Measurements from ENCODE around the gene ATG101.

Gene ATG101

DNA sequence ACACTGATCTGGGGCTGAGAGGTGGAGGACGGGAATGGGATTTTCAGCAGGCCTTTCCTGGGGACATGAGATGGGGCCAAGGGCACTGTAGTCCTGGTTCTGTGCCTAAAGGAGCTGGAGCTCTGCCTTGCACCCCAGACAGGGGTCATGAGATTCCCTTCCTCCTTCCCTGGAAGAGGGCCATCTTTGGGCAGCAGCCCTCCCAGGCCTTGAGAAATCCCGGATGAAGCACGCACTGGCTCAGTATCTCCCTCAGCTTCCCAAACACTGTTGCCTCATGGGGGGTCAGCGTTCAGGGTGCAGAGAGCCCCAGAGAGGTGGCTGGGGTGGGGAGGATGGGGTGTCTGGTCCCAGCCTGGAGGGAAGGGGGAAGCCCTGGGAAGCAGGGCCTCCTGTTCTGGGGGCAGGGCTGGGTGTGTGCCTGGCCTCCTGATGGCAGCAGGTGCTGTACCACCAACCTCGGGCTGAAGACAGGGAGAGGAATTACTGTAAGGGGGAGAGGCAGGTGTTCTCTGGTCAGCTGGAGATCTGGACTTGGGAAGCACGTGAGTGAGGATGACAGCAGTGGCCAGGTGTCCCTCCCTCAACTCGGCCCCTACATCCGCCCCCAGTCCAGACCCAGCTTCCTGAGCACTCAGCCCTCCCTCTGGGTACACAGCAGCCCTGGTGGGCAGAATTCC is 26.9 kb upstream of the ATG101 start:
- DNase-seq, result no peak

DNA sequence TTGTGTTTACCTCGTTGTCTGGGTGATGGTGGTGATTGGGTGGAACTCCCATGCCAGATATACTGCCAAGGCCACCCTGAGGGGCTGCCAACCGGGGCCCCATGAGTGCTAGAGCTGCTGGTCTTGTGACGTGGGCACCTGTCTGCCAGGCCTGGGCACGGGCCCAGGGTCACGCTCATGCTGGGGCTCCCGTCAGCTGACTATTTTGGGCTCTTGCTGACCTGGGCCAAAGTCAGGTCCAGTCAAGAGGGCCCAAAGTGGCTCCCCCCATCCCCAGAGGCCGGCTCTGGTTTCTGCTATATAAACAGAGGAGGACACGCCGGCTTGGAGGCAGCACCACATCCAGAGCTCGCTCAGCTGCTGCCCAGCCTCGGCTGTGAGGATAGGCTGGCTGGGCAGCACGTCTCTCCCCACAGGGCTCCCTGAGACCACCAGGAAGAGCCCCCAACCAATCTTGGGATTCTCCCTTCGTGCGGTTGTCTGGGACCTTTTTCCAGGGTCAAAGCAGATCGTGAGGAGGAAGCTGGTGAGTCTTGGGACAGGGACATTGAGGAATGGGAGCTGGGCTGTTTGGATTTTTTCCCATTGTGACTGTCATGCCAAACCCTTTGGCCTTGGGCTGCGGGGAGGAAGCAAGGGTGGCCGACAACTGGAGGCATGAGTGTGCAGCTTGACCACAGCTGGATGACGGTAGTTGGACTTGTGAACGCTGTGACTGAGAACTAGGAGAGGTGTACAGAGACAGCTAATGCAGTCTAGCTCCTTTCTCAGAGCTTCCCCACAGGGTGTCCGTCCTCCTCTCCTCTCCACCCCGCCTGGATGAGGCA is 26.2 kb upstream of the ATG101 start:
- no peak for DNase-seq

DNA sequence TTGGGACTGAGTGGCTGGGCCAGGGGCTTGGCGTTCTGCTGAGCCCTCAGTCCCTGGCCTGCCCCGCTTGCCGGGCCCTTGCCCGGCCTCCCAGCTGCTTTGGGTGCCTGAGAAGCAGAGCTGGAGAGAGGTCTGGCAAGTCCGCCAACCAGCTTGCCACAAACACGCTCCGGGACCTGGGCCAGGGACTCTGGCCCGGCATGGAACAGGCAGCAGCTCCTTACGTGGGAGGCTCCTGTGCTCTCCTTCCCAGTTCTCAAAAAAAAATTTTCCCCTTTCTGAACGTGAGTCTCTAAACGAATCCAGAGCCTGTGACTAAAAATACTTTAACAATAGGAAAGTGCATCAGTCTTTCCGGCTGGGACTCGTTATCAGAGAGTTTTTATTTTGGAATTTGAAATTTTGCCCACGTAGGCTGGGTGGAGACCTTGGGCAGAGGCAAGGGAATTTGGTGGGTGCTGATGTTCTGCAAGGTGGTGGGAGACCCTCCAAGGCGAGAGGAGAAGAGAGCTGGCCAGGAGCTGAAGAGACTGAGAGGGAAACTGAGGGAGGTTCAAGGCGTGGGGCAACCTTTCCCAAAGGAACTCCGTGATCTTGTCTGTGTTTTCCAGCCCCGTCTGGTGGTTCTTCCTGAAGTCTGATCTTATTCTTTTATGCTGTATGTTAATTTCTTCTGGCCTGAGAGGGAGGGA is 25.3 kb upstream of the ATG101 start:
- DNase-seq, result no peak

DNA sequence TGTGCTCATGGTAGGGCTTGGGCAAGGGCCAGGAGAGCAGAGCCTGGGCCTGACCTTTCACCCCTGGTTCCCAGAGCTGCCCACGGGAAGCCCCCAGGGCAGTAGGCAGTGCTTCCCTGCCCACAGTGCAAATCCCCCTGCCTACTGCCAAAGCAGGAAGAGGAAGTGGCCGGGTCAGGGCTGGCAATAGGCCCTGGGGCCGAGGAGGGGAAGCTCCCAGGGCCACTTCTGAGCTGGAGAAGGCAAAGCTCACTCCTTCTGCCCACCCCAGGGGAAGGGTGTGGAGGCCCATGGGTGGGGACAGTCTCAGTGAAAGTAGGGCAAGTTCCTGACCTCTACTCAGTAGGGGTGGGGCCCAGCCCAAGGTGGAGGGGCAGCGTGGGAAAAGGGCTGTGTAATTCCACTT is 24.0 kb upstream of the ATG101 start:
- DNase-seq, result no peak

DNA sequence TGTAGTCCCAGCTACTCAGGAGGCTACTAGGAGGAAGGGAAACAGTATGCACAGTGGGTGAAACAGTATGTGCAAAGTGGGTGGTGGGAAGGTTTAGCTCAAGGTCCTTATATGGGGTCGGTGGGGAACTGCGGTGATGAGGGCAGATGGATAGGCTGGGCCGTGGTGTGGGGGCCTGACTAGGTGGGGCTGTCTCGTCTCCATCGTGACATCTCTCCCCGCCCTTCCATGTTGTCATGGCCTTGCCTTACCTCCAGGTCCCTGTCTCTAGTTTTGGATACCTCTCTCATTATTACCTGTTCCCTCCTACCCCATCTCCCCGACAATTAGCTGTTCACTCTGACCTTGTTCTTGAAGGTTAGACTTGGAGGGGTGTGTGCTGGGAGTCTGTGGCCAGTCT is 22.9 kb upstream of the ATG101 start:
- no peak for DNase-seq

DNA sequence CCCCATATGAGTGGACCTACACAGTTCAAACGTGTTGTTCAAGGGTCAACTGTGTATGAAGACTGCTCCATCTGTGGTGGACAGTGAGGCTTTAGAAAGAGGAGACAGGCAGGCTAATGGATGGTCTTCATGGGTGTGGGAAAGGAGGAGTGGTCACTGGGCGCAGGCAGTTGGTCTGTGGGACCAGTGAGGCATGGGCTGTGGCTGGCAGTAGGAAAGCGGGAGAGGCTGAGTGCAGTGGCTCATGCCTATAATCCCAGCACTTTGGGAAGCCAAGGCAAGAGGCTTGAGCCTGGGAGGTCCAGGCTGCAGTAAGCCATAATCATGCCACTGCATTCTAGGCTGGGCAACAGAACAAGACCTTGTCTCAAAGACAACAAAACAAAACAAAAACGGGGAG is 20.5 kb upstream of the ATG101 start:
- no peak for DNase-seq

DNA sequence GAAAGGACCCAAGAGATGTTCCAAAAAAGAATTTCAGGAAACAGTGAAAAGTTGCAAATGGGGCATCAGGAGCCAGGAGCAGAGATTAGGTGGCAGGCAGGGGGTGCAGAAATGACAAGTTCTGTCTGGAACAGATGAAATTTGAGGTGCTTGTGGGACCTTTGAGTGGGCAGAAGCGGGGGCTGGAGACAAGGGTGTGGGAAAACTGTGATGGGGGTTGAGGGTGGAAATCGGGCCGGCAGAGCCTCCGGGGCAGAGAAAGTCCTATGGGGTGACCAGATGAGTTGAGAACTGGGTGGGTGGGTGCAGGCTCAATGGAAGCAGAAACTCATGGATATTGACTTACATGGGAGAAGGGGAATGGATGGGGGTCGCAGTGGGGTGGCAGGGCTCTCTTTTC is 20.1 kb upstream of the ATG101 start:
- no peak for DNase-seq

DNA sequence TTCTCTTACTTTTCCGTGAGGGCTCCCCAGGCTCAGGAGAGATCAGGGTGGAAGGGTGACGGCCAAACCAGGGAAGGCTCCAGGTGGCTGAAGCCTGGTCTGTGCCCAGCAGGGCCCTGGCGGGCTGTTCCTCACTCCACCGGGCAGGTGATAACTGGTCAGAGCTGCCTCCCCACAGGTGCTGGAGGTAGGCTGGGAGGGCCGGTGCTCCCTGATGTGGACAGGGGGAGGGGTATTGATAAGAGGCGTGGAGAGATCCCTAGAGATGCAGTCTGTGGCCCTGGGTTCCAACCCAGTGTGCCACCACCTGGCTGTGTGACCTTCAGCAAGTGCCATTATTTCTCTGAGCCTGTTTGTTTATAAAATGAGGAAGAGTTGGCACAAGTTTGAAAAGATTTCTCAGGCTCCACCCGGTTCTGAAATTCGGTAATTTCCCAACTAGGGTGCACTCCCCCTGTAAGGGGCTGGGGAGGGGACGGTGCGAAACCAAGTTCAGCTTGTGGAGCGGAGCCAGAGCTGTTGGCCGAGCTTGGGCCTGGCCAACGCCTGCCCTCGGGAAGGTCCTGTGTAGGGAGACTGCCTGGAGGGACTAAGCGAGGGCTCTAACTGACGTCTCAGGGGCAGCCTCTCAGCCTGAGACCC is 19.5 kb upstream of the ATG101 start:
- DNase-seq, result no peak

DNA sequence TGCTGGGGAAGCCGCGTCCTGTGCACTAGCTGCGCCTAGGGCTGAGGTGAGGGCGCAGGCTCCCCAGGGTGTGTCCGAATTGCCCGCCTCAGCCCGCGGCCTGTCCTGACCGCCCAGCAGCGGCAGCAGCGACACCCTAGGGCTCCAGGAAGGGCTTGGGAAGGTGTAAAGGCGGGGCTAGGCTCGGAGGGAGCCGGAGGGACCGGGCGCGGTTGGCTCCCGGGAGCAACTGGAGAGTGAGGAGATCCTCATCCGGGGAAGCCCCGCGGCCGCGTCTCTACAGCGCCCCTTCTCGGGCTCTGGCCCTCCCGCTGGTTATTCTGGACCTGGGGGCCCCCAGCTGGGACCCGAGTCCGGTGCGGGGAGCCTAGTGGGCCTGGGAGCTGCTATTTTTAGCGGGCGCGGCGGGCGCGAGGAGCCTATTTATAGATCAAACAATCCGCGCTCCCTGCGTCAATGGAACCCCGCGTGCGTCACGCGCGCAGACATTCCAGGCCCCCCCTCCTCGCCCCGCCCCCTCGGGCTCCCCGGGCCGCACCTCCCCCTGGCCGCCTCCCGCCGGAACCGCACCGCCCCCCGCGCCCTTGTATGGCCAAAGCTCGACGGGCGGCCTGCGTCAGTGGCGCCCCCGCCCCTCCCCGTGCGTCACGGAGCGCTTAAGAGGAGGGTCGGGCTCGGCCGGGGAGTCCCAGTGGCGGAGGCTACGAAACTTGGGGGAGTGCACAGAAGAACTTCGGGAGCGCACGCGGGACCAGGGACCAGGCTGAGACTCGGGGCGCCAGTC is 18.8 kb upstream of the ATG101 start, which contains the start of gene NR4A1:
TSS of gene NR4A1 (plus strand) at position 685 of the 784 bp plus-strand sequence. CDS start 2,887 bp downstream, outside the sequence.
- peak; percentile 65 for DNase-seq

DNA sequence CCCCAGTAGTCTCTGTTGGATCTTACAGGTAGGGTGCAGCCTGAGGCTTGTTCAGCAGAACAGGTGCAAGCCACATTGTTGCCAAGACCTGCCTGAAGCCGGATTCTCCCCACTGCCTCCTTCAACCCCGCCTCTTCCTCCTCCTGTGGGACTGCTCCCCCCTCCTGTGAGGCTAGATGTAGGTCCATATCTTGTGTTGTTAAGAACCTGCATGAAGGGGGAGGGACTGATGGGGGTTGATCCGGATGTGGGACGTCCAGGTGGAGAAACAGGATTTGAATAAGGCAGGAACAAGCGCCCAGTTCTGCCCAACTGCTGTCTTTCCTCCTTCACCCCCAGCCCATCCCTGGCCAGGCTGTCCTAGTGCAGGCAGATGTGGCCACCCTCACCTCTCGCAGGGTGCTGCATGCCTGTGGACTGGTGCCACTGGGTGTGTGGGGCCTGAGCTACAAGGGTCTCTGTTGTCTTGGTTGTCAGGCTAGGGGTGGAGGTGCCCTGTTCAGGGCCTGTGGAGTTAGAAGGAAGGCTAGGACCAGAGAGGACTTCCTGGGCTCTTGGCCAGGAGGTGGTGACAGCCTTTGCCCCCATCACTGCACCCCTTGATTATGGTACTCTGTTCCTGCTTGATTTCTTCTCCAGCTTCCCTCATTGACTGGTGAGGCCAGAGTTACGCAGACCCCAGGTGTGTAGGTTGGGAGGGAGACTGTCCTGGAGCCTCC is 17.2 kb upstream of the ATG101 start:
- no peak for DNase-seq

DNA sequence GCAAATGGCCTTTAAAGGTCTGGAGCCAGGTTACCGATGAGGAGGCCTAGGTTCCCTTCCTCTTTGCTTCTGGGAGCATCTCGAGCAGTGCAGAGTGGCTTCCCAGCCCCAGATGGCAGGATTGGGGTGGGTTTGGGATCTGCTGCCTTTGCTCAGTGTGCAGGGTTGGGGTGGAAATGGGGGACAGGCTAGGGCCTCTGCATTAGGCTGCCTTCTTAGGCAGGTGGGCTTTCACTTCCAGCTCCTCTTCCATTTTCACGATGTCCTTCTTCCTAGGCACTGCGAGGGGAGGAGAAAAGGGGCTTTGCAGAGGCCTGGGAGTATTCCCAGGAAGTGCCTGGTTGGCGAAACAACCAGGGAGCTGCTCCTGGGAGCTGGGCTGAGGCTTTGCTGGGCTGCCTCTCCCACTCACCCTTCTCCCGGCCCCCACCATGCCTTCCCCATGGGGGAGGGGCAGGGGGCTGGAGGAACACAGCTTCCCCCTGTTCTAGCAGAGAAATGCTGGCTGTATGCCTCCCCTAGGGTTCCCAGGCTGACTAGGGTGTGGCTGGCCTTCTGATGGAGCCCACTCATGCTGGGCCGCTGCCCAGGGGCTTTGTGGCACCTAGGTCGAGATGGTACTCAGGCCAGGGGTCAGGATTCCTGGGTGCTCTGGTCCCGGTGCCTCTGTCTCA is 16.1 kb upstream of the ATG101 start:
- DNase-seq, result no peak

DNA sequence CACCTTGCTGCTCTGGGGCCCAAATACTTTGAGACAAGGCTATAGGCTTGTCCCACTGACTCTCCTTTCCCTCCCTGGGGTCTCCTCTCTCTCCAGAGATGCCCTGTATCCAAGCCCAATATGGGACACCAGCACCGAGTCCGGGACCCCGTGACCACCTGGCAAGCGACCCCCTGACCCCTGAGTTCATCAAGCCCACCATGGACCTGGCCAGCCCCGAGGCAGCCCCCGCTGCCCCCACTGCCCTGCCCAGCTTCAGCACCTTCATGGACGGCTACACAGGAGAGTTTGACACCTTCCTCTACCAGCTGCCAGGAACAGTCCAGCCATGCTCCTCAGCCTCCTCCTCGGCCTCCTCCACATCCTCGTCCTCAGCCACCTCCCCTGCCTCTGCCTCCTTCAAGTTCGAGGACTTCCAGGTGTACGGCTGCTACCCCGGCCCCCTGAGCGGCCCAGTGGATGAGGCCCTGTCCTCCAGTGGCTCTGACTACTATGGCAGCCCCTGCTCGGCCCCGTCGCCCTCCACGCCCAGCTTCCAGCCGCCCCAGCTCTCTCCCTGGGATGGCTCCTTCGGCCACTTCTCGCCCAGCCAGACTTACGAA is 15.4 kb upstream of the ATG101 start:
- DNase-seq, result no peak

DNA sequence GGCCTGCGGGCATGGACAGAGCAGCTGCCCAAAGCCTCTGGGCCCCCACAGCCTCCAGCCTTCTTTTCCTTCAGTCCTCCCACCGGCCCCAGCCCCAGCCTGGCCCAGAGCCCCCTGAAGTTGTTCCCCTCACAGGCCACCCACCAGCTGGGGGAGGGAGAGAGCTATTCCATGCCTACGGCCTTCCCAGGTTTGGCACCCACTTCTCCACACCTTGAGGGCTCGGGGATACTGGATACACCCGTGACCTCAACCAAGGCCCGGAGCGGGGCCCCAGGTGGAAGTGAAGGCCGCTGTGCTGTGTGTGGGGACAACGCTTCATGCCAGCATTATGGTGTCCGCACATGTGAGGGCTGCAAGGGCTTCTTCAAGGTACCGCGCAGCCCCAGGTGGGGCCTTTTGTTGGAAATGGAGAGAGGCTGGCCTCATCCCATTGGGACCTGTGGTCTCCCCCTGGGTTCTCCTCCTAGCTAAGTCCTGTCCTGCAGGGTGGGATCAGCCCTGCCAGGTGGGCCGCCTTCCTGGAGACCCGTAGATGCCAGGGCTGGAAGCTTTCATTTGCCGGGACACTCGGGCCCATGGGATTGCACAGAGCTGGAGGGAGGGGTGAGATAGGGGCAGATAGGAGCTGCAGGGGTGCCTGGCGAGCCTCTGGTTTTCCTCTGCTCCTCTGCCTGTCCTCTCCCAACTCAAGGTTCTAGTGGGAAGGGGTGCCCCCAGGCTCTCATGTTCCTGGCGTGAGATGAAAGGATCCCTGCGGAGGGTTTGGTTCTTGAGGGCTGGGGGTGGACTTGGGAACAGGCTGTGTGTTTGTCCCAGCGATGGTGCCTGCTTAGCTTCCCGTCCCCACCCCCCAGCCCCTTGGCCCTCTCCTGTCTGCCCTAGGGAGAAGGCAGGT is 14.7 kb upstream of the ATG101 start:
- DNase-seq, result no peak

DNA sequence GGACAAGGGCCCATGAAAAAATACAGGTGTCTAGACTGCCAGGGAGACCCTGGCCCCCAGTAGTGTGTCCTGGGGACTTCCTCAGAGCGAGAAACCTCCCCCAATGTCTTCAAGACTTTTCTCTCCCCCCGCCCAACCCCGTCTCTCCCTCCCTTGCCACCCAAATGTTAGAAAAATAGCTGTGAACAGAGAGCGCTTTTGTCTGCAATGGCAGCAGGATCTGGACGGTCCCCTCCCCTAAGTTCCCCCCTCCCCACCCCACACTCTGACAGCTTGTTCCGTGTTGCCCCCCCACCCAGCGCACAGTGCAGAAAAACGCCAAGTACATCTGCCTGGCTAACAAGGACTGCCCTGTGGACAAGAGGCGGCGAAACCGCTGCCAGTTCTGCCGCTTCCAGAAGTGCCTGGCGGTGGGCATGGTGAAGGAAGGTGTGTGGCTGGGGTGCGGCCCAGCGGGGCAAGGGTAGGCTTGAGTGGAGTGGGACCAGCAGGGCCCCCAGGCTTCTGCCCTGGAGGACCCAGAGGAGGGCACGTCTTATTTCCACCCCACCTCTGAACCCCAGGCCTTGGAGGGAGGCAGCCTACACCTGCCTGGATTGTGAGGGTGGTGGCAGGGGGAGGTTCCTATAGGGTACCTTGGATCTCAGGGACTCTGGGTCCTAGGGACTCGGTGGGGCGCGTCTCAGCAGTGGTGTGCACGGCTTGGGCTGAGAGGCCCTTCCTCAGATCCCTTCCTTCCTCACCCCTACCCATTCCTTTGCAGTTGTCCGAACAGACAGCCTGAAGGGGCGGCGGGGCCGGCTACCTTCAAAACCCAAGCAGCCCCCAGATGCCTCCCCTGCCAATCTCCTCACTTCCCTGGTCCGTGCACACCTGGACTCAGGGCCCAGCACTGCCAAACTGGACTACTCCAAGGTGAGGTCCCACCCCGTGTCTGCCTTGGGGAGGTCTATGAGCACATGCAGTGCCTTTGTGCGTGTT is 13.8 kb upstream of the ATG101 start:
- no peak for DNase-seq

DNA sequence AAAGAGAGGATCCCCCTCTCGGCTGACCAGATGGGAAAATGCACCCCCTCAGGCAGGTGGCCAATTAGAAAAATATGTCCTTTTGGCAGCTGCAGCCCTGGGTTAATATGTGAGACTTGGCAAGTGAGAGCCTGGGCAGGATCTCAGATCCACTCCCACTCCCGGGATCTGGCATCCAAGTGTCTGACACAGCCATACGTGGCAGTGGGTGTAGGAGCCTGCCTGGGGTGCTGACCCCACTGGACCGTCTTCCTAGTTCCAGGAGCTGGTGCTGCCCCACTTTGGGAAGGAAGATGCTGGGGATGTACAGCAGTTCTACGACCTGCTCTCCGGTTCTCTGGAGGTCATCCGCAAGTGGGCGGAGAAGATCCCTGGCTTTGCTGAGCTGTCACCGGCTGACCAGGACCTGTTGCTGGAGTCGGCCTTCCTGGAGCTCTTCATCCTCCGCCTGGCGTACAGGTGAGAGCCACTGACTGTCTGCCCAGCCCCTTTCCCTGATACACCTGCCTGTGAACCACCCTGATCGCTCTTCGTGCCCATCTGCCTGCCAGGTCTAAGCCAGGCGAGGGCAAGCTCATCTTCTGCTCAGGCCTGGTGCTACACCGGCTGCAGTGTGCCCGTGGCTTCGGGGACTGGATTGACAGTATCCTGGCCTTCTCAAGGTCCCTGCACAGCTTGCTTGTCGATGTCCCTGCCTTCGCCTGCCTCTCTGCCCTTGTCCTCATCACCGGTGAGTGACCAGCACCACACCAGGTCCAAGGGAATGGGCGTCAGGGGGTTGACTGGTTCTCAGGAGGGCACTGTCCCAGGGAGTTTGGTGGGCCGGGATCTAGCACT is 12.8 kb upstream of the ATG101 start:
- no peak for DNase-seq

DNA sequence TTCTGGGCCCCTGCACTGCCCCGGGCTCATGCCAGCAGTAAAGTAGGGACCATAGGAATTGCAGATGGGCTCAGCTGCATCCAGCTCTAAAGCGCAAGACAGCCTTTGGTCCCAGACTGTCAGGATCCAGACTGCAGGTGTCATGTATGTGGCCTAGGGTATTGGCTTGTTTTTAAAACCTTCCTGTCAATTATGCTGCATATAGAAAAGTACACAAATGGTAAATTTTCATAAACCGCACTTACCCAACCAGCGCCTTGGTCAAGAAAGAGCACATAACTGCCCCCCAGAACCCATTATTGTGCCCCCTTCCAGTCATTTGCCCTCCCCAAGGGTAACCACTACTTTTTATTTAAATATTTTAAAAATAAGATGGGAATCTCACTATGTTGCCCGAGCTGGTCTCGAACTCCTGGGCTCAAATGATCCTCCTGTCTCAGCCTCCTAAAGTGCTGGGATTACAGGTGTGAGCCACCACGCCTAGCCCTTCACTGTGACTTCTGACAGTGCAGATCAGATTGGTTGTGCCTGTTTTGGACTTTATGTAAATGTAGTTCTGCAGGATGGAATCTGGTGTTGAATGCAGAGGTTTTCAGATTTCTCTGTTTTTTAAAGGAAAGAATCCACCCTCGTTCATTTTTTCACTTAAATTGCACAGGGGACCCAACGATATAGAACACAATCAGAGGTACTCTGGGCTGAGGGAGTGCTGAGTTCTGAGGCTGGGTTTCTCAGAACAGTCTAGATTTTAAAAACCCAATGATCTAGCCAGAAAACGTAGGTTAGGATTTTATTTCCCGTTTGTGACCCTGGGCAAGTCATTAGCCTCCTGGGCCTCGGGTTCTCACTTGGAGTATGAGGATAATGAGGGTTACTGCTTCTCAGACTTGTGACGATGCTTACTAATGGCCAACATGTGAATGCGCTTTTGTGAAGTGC is 11.9 kb upstream of the ATG101 start:
- no peak for DNase-seq

Measured in NCI-H1105 treated with DMSO at 0.1 percent for 48 hours (cell line).